ENCODE measurements around the gene ALG9.
"Not testable (repeated sequence)": the region's sequence is repeated elsewhere in the genome, so short reads cannot be mapped to it uniquely, and the experiment has no call there.

Gene ALG9

GRCh38 chr11:111777094-111778046 is 94.0 kb downstream of the ALG9 start:
- H3K36me3 ChIP-seq (ENCODE audit: insufficient read depth, low read length) = no peaks in the 10 kb centered on the region
- H3K9me3 ChIP-seq (ENCODE audit: low read length) = no peaks in the 10 kb centered on the region
- no peaks in the 10 kb centered on the region for H3K27me3 ChIP-seq (ENCODE audit: insufficient read depth, low read length)
- H3K4me1 ChIP-seq (ENCODE audit: insufficient read depth, low read length) = peaks cover 7% of the 10 kb centered on the region
- H2AFZ ChIP-seq (ENCODE audit: low read depth, low read length) = no peak overlapping the region
- H3K4me3 ChIP-seq (ENCODE audit: low read length) = no peak overlapping the region

DNA sequence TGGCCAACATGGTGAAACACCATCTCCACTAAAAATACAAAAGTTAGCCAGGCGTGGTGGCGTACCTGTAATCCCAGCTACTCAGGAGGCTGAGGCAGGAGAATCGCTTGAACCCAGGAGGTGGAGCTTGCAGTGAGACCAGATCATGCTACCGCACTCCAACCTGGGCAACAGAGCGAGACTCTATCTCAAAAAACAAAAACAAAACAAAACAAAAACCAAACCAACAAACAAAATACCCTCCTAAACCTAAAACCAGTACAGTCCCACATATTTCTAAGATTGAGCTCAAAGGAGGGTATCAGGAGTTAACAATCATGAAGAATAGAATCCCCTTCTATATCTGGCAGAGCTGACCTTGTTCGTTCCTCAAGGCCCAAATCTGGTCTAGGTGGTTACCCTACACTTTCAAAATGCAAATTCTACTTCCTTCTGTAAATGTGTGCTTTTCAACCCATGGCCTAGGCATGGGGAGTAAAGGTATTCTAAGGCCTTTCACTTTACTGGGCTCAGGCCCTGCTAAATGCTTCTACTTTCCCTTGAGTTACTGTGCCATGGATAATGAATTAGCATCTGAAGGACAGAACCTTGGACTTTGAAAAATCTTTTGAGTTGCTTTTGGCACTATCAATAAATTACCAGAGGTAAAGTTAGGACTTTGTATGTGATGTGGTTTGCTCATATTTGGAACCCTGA is 94.8 kb downstream of the ALG9 start:
- no peaks in the 10 kb centered on the region for H3K9me3 ChIP-seq (ENCODE audit: low read length)
- H2AFZ ChIP-seq (ENCODE audit: low read depth, low read length) = no peak overlapping the region
- H3K36me3 ChIP-seq (ENCODE audit: insufficient read depth, low read length) = no peaks in the 10 kb centered on the region
- no peak overlapping the region for H3K4me3 ChIP-seq (ENCODE audit: low read length)
- H3K27me3 ChIP-seq (ENCODE audit: insufficient read depth, low read length) = no peaks in the 10 kb centered on the region
- H3K4me1 ChIP-seq (ENCODE audit: insufficient read depth, low read length) = peaks cover 7% of the 10 kb centered on the region

- Histone ChIP-seq H3K9me3 (ENCODE audit: low read length) (no peaks in the 10 kb centered on the region), H2AFZ (ENCODE audit: low read depth, low read length) (no peak overlapping the region), H3K4me1 (ENCODE audit: insufficient read depth, low read length) (peaks cover 7% of the 10 kb centered on the region), H3K36me3 (ENCODE audit: insufficient read depth, low read length) (no peaks in the 10 kb centered on the region), H3K27me3 (ENCODE audit: insufficient read depth, low read length) (no peaks in the 10 kb centered on the region), H3K4me3 (ENCODE audit: low read length) (no peak overlapping the region)
Measured at GRCh38 chr11:111774955-111775710, 96.2 kb downstream of the ALG9 start.

DNA sequence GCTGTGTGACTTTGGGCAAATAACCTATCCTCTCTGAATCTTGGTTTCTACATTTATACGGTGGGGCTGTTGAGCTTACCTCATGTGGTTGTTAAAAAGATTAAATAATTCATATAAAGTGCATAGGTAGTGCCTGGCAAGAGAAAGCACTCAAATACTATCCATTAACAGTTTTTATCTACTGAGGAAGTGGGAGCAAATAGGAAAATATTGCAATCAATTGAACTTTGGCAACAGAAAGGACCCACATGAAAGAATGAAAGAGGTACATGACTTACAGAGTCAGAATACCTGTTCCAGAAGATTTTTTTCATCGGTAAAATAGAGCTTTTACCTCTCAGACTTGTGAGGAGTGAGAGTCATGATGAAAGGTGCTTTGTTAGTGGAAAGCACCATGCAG is 98.8 kb downstream of the ALG9 start:
- Histone ChIP-seq H3K27me3 (ENCODE audit: insufficient read depth, low read length) (no peaks in the 10 kb centered on the region), H2AFZ (ENCODE audit: low read depth, low read length) (no peak overlapping the region), H3K4me3 (ENCODE audit: low read length) (no peak overlapping the region), H3K4me1 (ENCODE audit: insufficient read depth, low read length) (peaks cover 2% of the 10 kb centered on the region), H3K36me3 (ENCODE audit: insufficient read depth, low read length) (no peaks in the 10 kb centered on the region), H3K9me3 (ENCODE audit: low read length) (no peaks in the 10 kb centered on the region)

DNA sequence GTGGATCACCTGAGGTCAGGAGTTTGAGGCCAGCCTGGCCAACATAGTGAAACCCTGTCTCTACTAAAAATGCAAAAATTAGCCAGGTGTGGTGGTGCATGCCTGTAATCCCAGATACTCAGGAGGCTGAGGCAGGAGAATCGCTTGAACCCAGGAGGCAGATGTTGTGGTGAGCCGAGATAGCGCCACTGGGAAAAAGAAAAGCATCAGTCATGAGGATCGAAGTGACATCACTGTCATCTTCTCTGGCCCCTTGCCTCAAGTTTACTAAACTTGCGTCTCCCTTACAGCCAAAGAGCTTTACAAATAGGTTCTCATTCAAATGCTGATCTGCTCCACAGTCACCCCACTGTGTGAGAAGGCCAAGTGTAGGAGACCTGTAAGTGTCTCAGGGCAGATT is 100.2 kb downstream of the ALG9 start:
- H3K9me3 ChIP-seq (ENCODE audit: low read length); H3K27me3 ChIP-seq (ENCODE audit: insufficient read depth, low read length); H3K4me1 ChIP-seq (ENCODE audit: insufficient read depth, low read length): not testable (repeated sequence)

DNA sequence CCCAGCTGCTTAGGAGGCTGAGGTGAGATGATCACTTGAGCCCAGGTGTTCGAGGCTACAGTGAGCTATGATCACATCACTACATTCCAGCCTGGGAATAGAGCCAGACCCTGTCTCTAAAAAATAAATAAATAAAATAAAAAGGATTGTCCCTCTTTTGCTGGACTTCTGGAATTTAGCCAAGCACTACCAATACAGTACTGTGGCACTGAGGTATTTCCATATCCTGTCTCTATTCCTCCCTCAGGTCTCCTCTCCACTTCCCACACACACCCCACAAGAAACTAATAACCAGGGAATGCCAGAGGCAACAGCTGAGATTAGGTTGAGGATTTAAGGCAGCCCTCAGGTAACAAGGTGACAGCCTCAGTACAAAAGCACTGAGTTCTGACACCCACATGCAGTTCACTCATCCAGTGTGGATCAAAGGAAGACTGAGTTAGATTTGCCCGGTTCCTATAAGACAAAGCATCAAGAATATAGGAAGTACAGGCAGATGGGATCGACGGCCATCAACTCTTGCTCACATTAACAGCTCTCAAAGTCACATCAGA is 100.7 kb downstream of the ALG9 start:
- H3K4me3 ChIP-seq (ENCODE audit: low read length) = no peak overlapping the region
- H3K36me3 ChIP-seq (ENCODE audit: insufficient read depth, low read length) = no peaks in the 10 kb centered on the region
- H2AFZ ChIP-seq (ENCODE audit: low read depth, low read length) = no peak overlapping the region
- peaks cover 3% of the 10 kb centered on the region for H3K4me1 ChIP-seq (ENCODE audit: insufficient read depth, low read length)
- H3K9me3 ChIP-seq (ENCODE audit: low read length) = no peaks in the 10 kb centered on the region
- no peaks in the 10 kb centered on the region for H3K27me3 ChIP-seq (ENCODE audit: insufficient read depth, low read length)

More for the DNA sequence above, 100.2 kb downstream of the ALG9 start:
- not testable (repeated sequence) for H2AFZ ChIP-seq (ENCODE audit: low read depth, low read length); H3K4me3 ChIP-seq (ENCODE audit: low read length); H3K36me3 ChIP-seq (ENCODE audit: insufficient read depth, low read length)

DNA sequence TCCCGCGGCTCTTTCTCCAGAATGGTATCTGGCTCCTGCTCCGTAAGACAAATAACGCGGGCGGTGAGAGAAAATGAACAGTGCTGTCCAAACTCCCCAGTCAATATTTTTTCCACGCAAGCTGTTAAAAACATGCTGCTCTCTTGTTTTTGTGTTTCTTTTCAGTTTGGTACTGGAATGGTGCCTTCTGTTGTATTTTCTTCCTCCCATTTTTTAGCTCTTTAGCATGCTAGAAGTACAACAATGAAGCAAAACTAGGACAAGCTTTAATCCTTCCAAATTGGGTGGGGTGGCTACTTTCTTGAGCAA is 104.6 kb downstream of the ALG9 start:
- H3K4me3 ChIP-seq (ENCODE audit: low read length) = peak overlapping the region; percentile 98
- H3K36me3 ChIP-seq (ENCODE audit: insufficient read depth, low read length) = peaks cover 20% of the 10 kb centered on the region
- peak overlapping the region; percentile 93 for H2AFZ ChIP-seq (ENCODE audit: low read depth, low read length)
- no peaks in the 10 kb centered on the region for H3K9me3 ChIP-seq (ENCODE audit: low read length)
- H3K27me3 ChIP-seq (ENCODE audit: insufficient read depth, low read length) = no peaks in the 10 kb centered on the region
- H3K4me1 ChIP-seq (ENCODE audit: insufficient read depth, low read length) = peaks cover 27% of the 10 kb centered on the region

DNA sequence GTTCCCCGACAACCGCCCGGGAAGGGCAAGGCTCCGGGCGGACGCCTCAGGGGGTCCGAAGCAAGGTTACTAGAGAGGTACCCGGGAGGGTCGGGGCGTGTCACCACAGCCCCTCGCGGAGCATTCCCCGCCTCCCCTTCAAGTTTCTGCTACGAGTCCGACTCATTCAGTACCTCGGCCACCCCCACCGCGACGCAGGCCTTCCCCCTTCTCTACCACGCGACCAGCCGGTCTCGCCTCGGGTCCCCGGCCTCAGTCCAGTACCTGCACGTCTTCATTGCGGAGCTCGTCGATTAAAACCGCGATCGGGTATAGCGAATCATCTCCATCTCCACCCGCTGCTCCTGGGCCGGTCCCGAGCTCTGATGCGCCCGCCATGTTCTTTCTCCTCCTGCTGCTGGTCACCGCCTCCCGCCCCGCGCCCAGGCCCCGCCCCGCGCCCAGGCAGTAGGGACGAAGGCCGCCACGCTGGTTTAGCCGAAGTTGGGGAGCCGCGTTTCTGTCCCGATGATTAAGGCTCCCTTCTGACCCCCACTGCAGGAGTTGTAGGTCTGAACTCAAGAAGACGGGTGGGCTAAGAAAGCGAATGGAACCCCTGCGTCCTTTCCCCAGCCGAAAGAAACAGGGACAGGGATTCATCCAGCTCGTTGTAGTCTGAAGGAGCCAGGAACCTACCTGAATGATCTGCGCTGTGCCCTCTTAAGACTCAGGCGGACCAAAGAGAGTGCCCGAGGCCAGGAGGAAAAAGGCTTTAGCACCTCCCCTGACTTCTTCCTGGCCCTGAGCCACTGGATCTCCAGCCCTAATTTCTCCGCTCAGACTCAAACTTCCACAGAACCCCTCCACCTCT is 105.2 kb downstream of the ALG9 start, which contains the start of gene PPP2R1B:
Gene PPP2R1B, minus strand, starts transcription at position 406 of the 850 bp plus-strand sequence. Its CDS starts 28 bp downstream, at position 378.
- Histone ChIP-seq H2AFZ (ENCODE audit: low read depth, low read length) (peak within 1 kb of the TSS; percentile 93), H3K4me3 (ENCODE audit: low read length) (peak within 1 kb of the TSS; percentile 98), H3K9me3 (ENCODE audit: low read length) (no peaks in the 10 kb centered on the region), H3K4me1 (ENCODE audit: insufficient read depth, low read length) (peaks cover 27% of the 10 kb centered on the region), H3K36me3 (ENCODE audit: insufficient read depth, low read length) (peaks cover 23% of the 10 kb centered on the region), H3K27me3 (ENCODE audit: insufficient read depth, low read length) (no peaks in the 10 kb centered on the region)

GRCh38 chr11:111765320-111765983 is 105.9 kb downstream of the ALG9 start:
- Histone ChIP-seq H2AFZ (ENCODE audit: low read depth, low read length) (peak overlapping the region; percentile 93), H3K9me3 (ENCODE audit: low read length) (no peaks in the 10 kb centered on the region), H3K4me3 (ENCODE audit: low read length) (peak overlapping the region; percentile 98), H3K4me1 (ENCODE audit: insufficient read depth, low read length) (peaks cover 27% of the 10 kb centered on the region), H3K27me3 (ENCODE audit: insufficient read depth, low read length) (no peaks in the 10 kb centered on the region), H3K36me3 (ENCODE audit: insufficient read depth, low read length) (peaks cover 31% of the 10 kb centered on the region)

DNA sequence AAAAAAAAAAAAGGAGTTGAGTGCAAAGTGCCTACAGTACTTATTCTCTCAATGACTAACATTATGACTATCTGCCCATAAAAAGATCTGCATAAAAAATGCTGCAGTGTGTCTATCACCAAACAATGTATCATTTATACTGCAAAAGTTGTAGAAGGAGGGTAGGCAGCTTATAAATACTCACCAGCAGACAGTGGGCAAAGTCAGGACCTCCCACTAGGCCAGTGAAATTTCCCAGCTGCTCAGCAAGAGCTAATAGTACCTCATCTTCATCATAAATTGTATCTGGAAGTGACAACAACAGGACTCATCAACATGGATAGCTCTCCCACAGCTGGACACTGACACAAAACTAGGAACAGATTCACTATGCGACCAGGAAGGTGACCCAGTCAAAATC is 106.8 kb downstream of the ALG9 start:
- peak overlapping the region; percentile 98 for H3K4me3 ChIP-seq (ENCODE audit: low read length)
- no peaks in the 10 kb centered on the region for H3K27me3 ChIP-seq (ENCODE audit: insufficient read depth, low read length)
- peaks cover 39% of the 10 kb centered on the region for H3K36me3 ChIP-seq (ENCODE audit: insufficient read depth, low read length)
- H3K4me1 ChIP-seq (ENCODE audit: insufficient read depth, low read length) = peaks cover 27% of the 10 kb centered on the region
- no peaks in the 10 kb centered on the region for H3K9me3 ChIP-seq (ENCODE audit: low read length)
- H2AFZ ChIP-seq (ENCODE audit: low read depth, low read length) = no peak overlapping the region

DNA sequence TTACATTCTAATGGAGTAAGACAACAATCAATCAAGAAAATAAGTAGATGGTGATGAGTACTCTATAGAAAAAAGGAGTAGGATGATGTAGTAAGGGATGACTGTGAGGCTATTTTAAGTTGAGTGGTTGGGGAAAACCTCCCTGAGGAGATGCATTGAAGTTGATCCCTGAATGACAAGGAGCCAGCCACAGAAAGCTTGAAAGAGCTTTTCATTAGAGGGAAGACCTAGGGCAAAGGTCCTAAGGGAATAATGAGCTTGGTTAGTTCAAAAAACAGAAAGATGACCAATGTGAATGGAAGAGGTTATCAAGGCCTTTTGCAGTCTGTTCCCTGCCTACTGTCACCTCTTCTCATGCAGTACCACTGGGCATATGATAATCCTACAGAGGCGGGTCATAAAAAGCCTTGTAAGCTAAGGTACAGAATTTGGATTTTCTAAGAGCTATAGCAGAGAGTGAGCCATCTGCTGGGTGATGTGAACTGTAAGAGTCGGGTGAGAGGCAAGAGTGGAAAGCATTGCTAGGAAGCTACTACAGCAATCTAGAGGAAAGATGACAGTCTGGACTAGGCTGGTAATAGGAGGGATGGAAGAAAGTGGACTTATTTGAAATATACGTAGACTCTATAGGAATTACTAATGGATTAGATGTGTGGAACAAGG is 108.3 kb downstream of the ALG9 start:
- Histone ChIP-seq H3K4me1 (ENCODE audit: insufficient read depth, low read length) (peaks cover 27% of the 10 kb centered on the region), H3K27me3 (ENCODE audit: insufficient read depth, low read length) (no peaks in the 10 kb centered on the region), H3K36me3 (ENCODE audit: insufficient read depth, low read length) (peaks cover 51% of the 10 kb centered on the region), H3K4me3 (ENCODE audit: low read length) (no peak overlapping the region), H3K9me3 (ENCODE audit: low read length) (no peaks in the 10 kb centered on the region), H2AFZ (ENCODE audit: low read depth, low read length) (no peak overlapping the region)

Measured in neuron (in vitro differentiated cells).